Measurements from ENCODE around the gene DHCR7. TPM values are rescaled to one million over a fixed set of nuclear protein-coding genes. Genes with fewer than 3 reads are reported as not detected.

Gene DHCR7
- total and polyA plus RNA-seq, 2 experiments from 2014 or later: 84.0 to 166 TPM

DNA sequence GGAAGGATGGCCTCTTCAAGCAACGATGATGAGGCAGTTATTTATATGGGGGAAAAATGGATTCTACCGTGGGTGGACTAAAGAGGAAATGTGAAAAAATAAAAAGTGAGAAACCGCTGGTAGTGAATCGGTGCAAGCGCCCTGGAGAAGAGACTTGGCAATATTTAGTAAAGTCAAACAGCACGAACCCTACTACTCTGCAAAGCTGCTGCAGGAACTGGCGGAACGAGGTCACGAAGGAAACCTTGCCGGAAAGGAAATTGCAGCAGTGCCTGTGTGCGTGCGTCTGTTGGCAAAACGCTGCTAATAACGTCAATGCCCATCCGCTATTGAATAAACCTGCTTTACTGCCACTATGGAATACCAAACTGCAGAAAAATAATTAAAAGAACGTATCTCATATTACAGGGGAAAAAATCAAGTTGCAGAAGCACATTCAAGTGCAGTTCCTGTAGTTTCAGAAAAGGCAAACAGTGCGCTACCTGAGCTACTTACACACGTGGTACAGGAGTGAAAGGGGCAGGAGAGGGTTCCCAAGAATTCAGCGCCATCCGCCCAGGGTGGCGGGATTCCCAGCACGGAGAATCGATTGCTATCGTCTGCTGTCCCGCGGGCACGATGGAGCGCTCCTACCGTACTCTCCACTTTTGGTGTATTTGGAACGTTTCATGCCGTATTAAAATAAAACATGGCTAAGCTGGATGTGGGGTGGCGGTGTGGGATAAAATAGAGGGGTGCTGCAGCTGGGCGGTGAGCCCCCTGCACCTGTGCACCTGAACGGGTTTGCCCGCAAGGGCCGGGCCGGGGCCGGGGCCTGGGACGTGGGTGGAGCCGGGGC is 4.2 kb upstream of the DHCR7 start:
- Histone ChIP-seq H3K79me2 (replicated peaks; ENCODE audit: insufficient read depth) (peaks cover 48% of the 10 kb centered on the region), H3K4me2 (peak overlapping the region; percentile 82), H3K27me3 (ENCODE audit: insufficient read depth) (no peaks in the 10 kb centered on the region), H3K36me3 (ENCODE audit: insufficient read depth) (peaks cover 9% of the 10 kb centered on the region), H3F3A (replicated peaks; ENCODE audit: low read depth) (no peaks in the 10 kb centered on the region; the same call in 1 of the 2 replicates), H2AFZ (peak overlapping the region; percentile 90), H3K9me2 (ENCODE audit: insufficient read depth) (no peaks in the 10 kb centered on the region), H3K27ac (ENCODE audit: low read depth) (peak overlapping the region; percentile 78), H3K4me1 (ENCODE audit: insufficient read depth) (peaks cover 29% of the 10 kb centered on the region), H3K4me3 (peak overlapping the region; percentile 94), H4K20me1 (replicated peaks; ENCODE audit: insufficient read depth) (peaks cover 14% of the 10 kb centered on the region)
- H3K4me3 Mint-ChIP-seq: peak overlapping the region; percentile 87
- ATAC-seq (peak; percentile 15), DNase-seq (ENCODE audit: low spot score) (peak; percentile 78)
- H3K27me3 Mint-ChIP-seq (ENCODE audit: insufficient read depth, low read depth, poor library complexity): peaks cover 15% of the 10 kb centered on the region
- TF ChIP-seq ZNF114 (CRISPR knock-in tag; IDR thresholded peaks at IDR 0.05): no peak
- H3K9me3 Mint-ChIP-seq: no peaks in the 10 kb centered on the region
- H3K36me3 Mint-ChIP-seq (ENCODE audit: low read depth): peaks cover 27% of the 10 kb centered on the region
- peak overlapping the region; percentile 68 for H3K27ac Mint-ChIP-seq
- peaks cover 33% of the 10 kb centered on the region for H3K4me1 Mint-ChIP-seq

DNA sequence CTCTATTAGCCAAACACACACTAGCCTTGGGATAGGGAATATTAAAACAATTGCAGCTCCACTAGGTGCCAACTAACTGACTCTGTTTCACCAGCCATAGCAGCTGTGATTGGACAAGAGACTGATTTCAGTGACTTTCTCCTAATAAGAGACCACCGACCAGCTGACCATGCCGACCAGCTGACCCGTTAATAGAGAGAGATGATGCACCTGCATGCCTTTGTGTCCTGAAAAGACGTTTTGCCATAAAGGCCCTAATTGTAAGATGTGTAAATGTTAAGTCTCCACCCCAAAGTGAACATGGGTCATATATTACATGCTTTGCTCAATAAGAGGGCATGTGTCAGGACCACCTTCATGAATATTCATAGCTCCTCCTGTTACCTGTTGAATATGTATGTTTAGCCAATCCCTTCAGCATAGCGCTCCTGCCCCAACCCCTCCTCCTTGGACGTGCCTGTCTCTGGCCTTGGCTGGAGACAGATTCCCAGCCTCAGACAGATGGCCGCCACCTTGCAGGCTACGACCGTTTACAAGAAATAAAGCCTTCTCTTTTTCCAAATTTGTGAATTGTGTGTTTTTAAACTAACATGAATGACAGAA is 3.5 kb upstream of the DHCR7 start:
- peak; percentile 25 for ATAC-seq
- H2AFZ ChIP-seq: no peak overlapping the region
- peaks cover 15% of the 10 kb centered on the region for H3K36me3 ChIP-seq (ENCODE audit: insufficient read depth)
- peaks cover 18% of the 10 kb centered on the region for H3K27me3 Mint-ChIP-seq (ENCODE audit: insufficient read depth, low read depth, poor library complexity)
- peak; percentile 84 for DNase-seq (ENCODE audit: low spot score)
- H3K4me1 ChIP-seq (ENCODE audit: insufficient read depth): peaks cover 36% of the 10 kb centered on the region
- no peaks in the 10 kb centered on the region for H3K27me3 ChIP-seq (ENCODE audit: insufficient read depth)
- H3K9me3 Mint-ChIP-seq: no peaks in the 10 kb centered on the region
- H3K4me2 ChIP-seq: peak overlapping the region; percentile 82
- H3K4me3 ChIP-seq: peak overlapping the region; percentile 94
- peak overlapping the region; percentile 78; the same call in 1 of the 2 replicates for H3K27ac ChIP-seq (ENCODE audit: low read depth)
- H3K27ac Mint-ChIP-seq: peak overlapping the region; percentile 68
- H3K9me2 ChIP-seq (ENCODE audit: insufficient read depth): no peaks in the 10 kb centered on the region
- peaks cover 55% of the 10 kb centered on the region for H3K79me2 ChIP-seq (replicated peaks; ENCODE audit: insufficient read depth)
- H3K4me1 Mint-ChIP-seq: peaks cover 38% of the 10 kb centered on the region
- H3F3A ChIP-seq (replicated peaks; ENCODE audit: low read depth): no peaks in the 10 kb centered on the region; the same call in 1 of the 2 replicates
- peaks cover 19% of the 10 kb centered on the region for H4K20me1 ChIP-seq (replicated peaks; ENCODE audit: insufficient read depth)
- H3K4me3 Mint-ChIP-seq: peak overlapping the region; percentile 87
- H3K36me3 Mint-ChIP-seq (ENCODE audit: low read depth): peaks cover 30% of the 10 kb centered on the region
- TF ChIP-seq STAT1 (IDR thresholded peaks at IDR 0.05; ENCODE audit: unreplicated experiment) (no peak), CREB1 (CRISPR knock-in tag; IDR thresholded peaks at IDR 0.05; ENCODE audit: low read depth) (no peak), ZNF114 (CRISPR knock-in tag; IDR thresholded peaks at IDR 0.05) (no peak), JUNB (IDR thresholded peaks at IDR 0.05; ENCODE audit: unreplicated experiment) (no peak), NANOG (IDR thresholded peaks at IDR 0.05; ENCODE audit: borderline replicate concordance) (no peak), EZH2phosphoT487 (IDR thresholded peaks at IDR 0.05; ENCODE audit: unreplicated experiment) (no peak), ZNF331 (CRISPR knock-in tag; IDR thresholded peaks at IDR 0.05; ENCODE audit: low read depth) (no peak), ETS1 (IDR thresholded peaks at IDR 0.05) (no peak), EZH2 (IDR thresholded peaks at IDR 0.05; ENCODE audit: low read depth, unreplicated experiment) (no peak), REST (IDR thresholded peaks at IDR 0.05; ENCODE audit: unreplicated experiment) (no peak)

Data from GM23338 (cell line).